Dermis lymphatic vessel endothelial cell (primary cell): ENCODE data around the gene CEACAM6. TPM values are rescaled to one million over a fixed set of nuclear protein-coding genes. Genes with fewer than 3 reads are reported as not detected.

Experiments
- total RNA-seq: library from RNA; depleted of rRNA; stranded (reverse); fragments of >200 nt; gene quantifications from 2 replicates; pipeline ENCODE4 v1.2.1, GENCODE V29; 2014

The CEACAM6 gene
- total RNA-seq = not detected in 2 replicates

GRCh38 chr19:41755328-41755913 lies at the start of gene CEACAM6:
CEACAM6 (plus strand) TSS chr19:41755530; CDS start chr19:41755639, 109 bp downstream.

GRCh38 chr19:41708481-41708880 lies 46.8 kb upstream of the CEACAM6 start, which contains the start of gene CEACAM5:
CEACAM5 (plus strand) TSS chr19:41708626; CDS start chr19:41708732, 106 bp downstream.

GRCh38 chr19:41796362-41796761 lies 41.0 kb downstream of the CEACAM6 start, which contains the start of gene CEACAM3:
CEACAM3 (plus strand) TSS chr19:41796587; CDS start chr19:41796678, 91 bp downstream.

Other genes with a start within 250 kb of the CEACAM6 start
- 6.6 and 14.2 TPM in 2 replicates for gene CEACAM21, start 179.4 kb upstream of the CEACAM6 start, total RNA-seq
- not detected in 2 replicates for gene CEACAM4, start 128.5 kb upstream of the CEACAM6 start, total RNA-seq
- gene CEACAM7, start 67.3 kb upstream of the CEACAM6 start, total RNA-seq = 0.33 and 1.9 TPM in 2 replicates
- not detected in 2 replicates for gene CEACAM5, start 46.9 kb upstream of the CEACAM6 start, total RNA-seq
- not detected in 2 replicates for gene CEACAM3, start 41.1 kb downstream of the CEACAM6 start, total RNA-seq
- gene LYPD4, start 89.2 kb downstream of the CEACAM6 start, total RNA-seq = not detected in 2 replicates
- not detected in 2 replicates for gene DMRTC2, start 89.5 kb downstream of the CEACAM6 start, total RNA-seq
- gene RPS19, start 104.7 kb downstream of the CEACAM6 start, total RNA-seq = 493 and 1,059 TPM in 2 replicates
- 0.09 and 0.11 TPM in 2 replicates for gene CD79A, start 121.7 kb downstream of the CEACAM6 start, total RNA-seq
- gene ARHGEF1, start 127.7 kb downstream of the CEACAM6 start, total RNA-seq = 31.5 and 34.1 TPM in 2 replicates
- gene ERFL, start 172.9 kb downstream of the CEACAM6 start, total RNA-seq = not detected in 2 replicates
- gene RABAC1, start 203.8 kb downstream of the CEACAM6 start, total RNA-seq = 86.5 and 158 TPM in 2 replicates
- not detected in 2 replicates for gene ATP1A3, start 238.7 kb downstream of the CEACAM6 start, total RNA-seq